Amygdala (tissue), 56 donors: ENCODE data around the gene CKMT2.

ENCODE experiments used
- DNase-seq, 56 donors: peaks; one replicate each; lab custom pipeline; 2025; lab: John Stamatoyannopoulos, UW

CKMT2 gene

GRCh38 chr5:81300921-81301270, 67.8 kb downstream of the CKMT2 start:
- no peak for DNase-seq

- DNase-seq: peak; percentile 36 to 94 (median 85)
These were observed 68.3 kb downstream of the CKMT2 start, which contains the start of gene ZCCHC9 for GRCh38 chr5:81301271-81302015. Gene ZCCHC9, plus strand, starts transcription at chr5:81301587. Its CDS starts 3,171 bp downstream, at chr5:81304758.

GRCh38 chr5:81302596-81302995, 69.5 kb downstream of the CKMT2 start:
- DNase-seq: no peak

GRCh38 chr5:81303563-81303962, 70.4 kb downstream of the CKMT2 start:
- no peak for DNase-seq

- DNase-seq: no peak
These were observed 72.7 kb downstream of the CKMT2 start for GRCh38 chr5:81305785-81306184.

GRCh38 chr5:81308836-81309235, 75.7 kb downstream of the CKMT2 start:
- DNase-seq: no peak

- DNase-seq: no peak
These were observed 77.4 kb downstream of the CKMT2 start for GRCh38 chr5:81310402-81311063.

- no peak for DNase-seq
These were observed 80.2 kb downstream of the CKMT2 start for GRCh38 chr5:81313278-81313677.

GRCh38 chr5:81313686-81314085, 80.6 kb downstream of the CKMT2 start:
- no peak for DNase-seq

GRCh38 chr5:81314581-81314980, 81.5 kb downstream of the CKMT2 start:
- DNase-seq: no peak

- DNase-seq: no peak
These were observed 82.2 kb downstream of the CKMT2 start for GRCh38 chr5:81315336-81315735.

- DNase-seq: no peak
These were observed 82.7 kb downstream of the CKMT2 start for GRCh38 chr5:81315830-81316229.
